Superior temporal gyrus (tissue), 1 donor: ENCODE results near the gene CHMP4A.

ENCODE experiments used
- DNase-seq: peaks from one replicate; pipeline ENCODE4 v3.0.0-alpha.2; 2016; ENCODE audit errors: extremely low spot score

The CHMP4A gene

GRCh38 chr14:24179961-24180796 lies 33.1 kb downstream of the CHMP4A start:
- DNase-seq: peak; percentile 80

GRCh38 chr14:24179294-24179960 lies 33.9 kb downstream of the CHMP4A start:
- DNase-seq: no peak

- no peak for DNase-seq
Observed at GRCh38 chr14:24178399-24179178, 34.7 kb downstream of the CHMP4A start.

- no peak for DNase-seq
Observed at GRCh38 chr14:24177891-24178290, 35.4 kb downstream of the CHMP4A start.

GRCh38 chr14:24177041-24177825 lies 36.1 kb downstream of the CHMP4A start:
- DNase-seq: no peak

- no peak for DNase-seq
Observed at GRCh38 chr14:24176599-24176998, 36.7 kb downstream of the CHMP4A start.

GRCh38 chr14:24172871-24173281 lies 40.4 kb downstream of the CHMP4A start:
- DNase-seq: peak; percentile 22

- DNase-seq: peak; percentile 20
Observed at GRCh38 chr14:24172261-24172860, 40.9 kb downstream of the CHMP4A start.

GRCh38 chr14:24171422-24172260 lies 41.6 kb downstream of the CHMP4A start, which contains the start of gene REC8:
Gene REC8 (plus strand): TSS chr14:24172080. CDS start chr14:24172553, 473 bp downstream.
- DNase-seq: peak; percentile 94

GRCh38 chr14:24167469-24168114 lies 45.7 kb downstream of the CHMP4A start:
- DNase-seq: no peak

- DNase-seq: no peak
Observed at GRCh38 chr14:24165785-24166184, 47.5 kb downstream of the CHMP4A start.

GRCh38 chr14:24164518-24164991 lies 48.7 kb downstream of the CHMP4A start:
- DNase-seq: no peak

- DNase-seq: peak; percentile 26
Observed at GRCh38 chr14:24162093-24162492, 51.2 kb downstream of the CHMP4A start.

- DNase-seq: peak; percentile 99
Observed at GRCh38 chr14:24160850-24161804, 52.2 kb downstream of the CHMP4A start, which contains the start of gene IRF9. Gene IRF9 (plus strand): TSS chr14:24161265. CDS start chr14:24162145, 880 bp downstream.

- DNase-seq: no peak
Observed at GRCh38 chr14:24160499-24160849, 52.8 kb downstream of the CHMP4A start.

GRCh38 chr14:24159777-24160498 lies 53.4 kb downstream of the CHMP4A start:
- DNase-seq: no peak
